HCT116 (cell line): Measurements from ENCODE around the gene FOXJ1. TPM values are rescaled to one million over a fixed set of nuclear protein-coding genes. Genes with fewer than 3 reads are reported as not detected.
A peak's percentile ranks its signal among the peaks of the same experiment; 100 is the strongest.

Experiments
- ATAC-seq: fragments of 200-7000 bp; cut with Tn5 transposase; 2 replicates; pipeline ENCODE4 v1.9.1; 2020; ENCODE audit warnings: mild to moderate bottlenecking, moderate library complexity
- BruUV-seq: library from RNA; stranded (reverse); fragments of 400-500 nt; replicated peaks from 2 replicates; lab custom pipeline; 2021; lab: Mats Ljungman, UMichigan
- CTCF ChIA-PET: fragments of 300-600 bp; sonication (Branson Sonifier 250); formaldehyde crosslinking; loops from one replicate; lab custom pipeline; 2021; ENCODE audit warnings: antibody characterized with exemption; lab: Charles Lee
- POLR2A ChIA-PET: fragments of 300-600, 350-600 bp; sonication (Branson Sonifier 250); formaldehyde crosslinking; loops from one replicate; lab custom pipeline; 2021; ENCODE audit warnings: antibody characterized with exemption; lab: Charles Lee
- RAD21 ChIA-PET, 2 experiments: fragments of 300-600 bp; sonication (Branson Sonifier 250); formaldehyde crosslinking; loops; one replicate each; lab custom pipeline; 2023; ENCODE audit warnings: low total read pairs in 2 of 2; ENCODE audit not compliant: uncharacterized antibody in 2 of 2, unreplicated experiment in 2 of 2, low non-redundant PET in 1 of 2; lab: Charles Lee
- DNase-seq: peaks from one replicate; pipeline ENCODE4 v3.0.0-alpha.2; 2010; ENCODE audit warnings: low read depth, low spot score
- H2AFZ ChIP-seq: fragments of 200-600 bp; shearing (Covaris generic), sonication (generic); 2 replicates; pipeline ENCODE4 v1.6.1; 2017; ENCODE audit warnings: low read depth, mixed run types, mixed read lengths, antibody characterized with exemption, low read length; ENCODE audit not compliant: poor library complexity, severe bottlenecking
- H3K27ac ChIP-seq: 2 replicates; pipeline ENCODE4 v1.5.1; 2012; ENCODE audit warnings: low read depth, low read length
- H3K27me3 ChIP-seq: fragments of 200-600 bp; sonication (generic); 2 replicates; pipeline ENCODE4 v1.6.1; 2016; ENCODE audit warnings: mixed run types, low read length, mixed read lengths; ENCODE audit not compliant: insufficient read depth
- H3K36me3 ChIP-seq, 2 experiments: fragments of 200-500 bp in 1 of 2; fragments of 200-600 bp in 1 of 2; sonication (Bioruptor generic) in 1 of 2; sonication (generic) in 1 of 2; 2 replicates each; pipeline versions ENCODE4 v1.5.1 to v1.6.1; 2014 to 2016; ENCODE audit warnings: low read length in 2 of 2, inconsistent platforms in 1 of 2, mixed read lengths in 1 of 2, mixed run types in 1 of 2; ENCODE audit not compliant: insufficient read depth in 2 of 2, control insufficient read depth in 1 of 2
- H3K4me1 ChIP-seq, 2 experiments: fragments of 200-600 bp in 1 of 2; sonication (generic) in 1 of 2; 2 replicates each; pipeline versions ENCODE4 v1.5.1 to v1.6.1; 2012 to 2017; ENCODE audit warnings: low read length in 2 of 2, inconsistent platforms in 1 of 2, mild to moderate bottlenecking in 1 of 2, mixed read lengths in 1 of 2, mixed run types in 1 of 2, moderate library complexity in 1 of 2; ENCODE audit not compliant: insufficient read depth in 2 of 2, control insufficient read depth in 1 of 2
- H3K4me2 ChIP-seq: fragments of 200-600 bp; sonication (generic); 2 replicates; pipeline ENCODE4 v1.6.1; 2017; ENCODE audit warnings: mixed run types, low read length, mixed read lengths
- H3K4me3 ChIP-seq, 2 experiments: fragments of 200-600 bp in 1 of 2; sonication (generic) in 1 of 2; replicated peaks in 1 of 2; 2 replicates each; pipeline ENCODE4 v1.5.1; 2011 to 2016; ENCODE audit warnings: low read length in 2 of 2, control low read depth in 1 of 2, low read depth in 1 of 2, mild to moderate bottlenecking in 1 of 2, mixed read lengths in 1 of 2, mixed run types in 1 of 2
- H3K79me2 ChIP-seq: fragments of 200-600 bp; sonication (generic); 2 replicates; pipeline ENCODE4 v1.6.1; 2017; ENCODE audit warnings: mild to moderate bottlenecking, mixed run types, low read length, moderate library complexity, mixed read lengths; ENCODE audit not compliant: insufficient read depth
- H3K9ac ChIP-seq: fragments of 200-600 bp; sonication (generic); 2 replicates; pipeline ENCODE4 v1.6.1; 2016; ENCODE audit warnings: low read length, mixed read lengths
- H3K9me2 ChIP-seq: fragments of 200-600 bp; sonication (generic), shearing (Covaris generic); 2 replicates; pipeline ENCODE4 v1.6.1; 2017; ENCODE audit warnings: mixed run types, mild to moderate bottlenecking, moderate library complexity; ENCODE audit not compliant: insufficient read depth
- H3K9me3 ChIP-seq, 2 experiments: fragments of 200-500 bp in 1 of 2; fragments of 200-600 bp in 1 of 2; sonication (Bioruptor generic) in 1 of 2; sonication (generic) in 1 of 2; 2 replicates each; pipeline ENCODE4 v1.6.1; 2014 to 2017; ENCODE audit warnings: low read length in 2 of 2, mixed read lengths in 2 of 2, inconsistent platforms in 1 of 2, low read depth in 1 of 2, mild to moderate bottlenecking in 1 of 2, mixed run types in 1 of 2, moderate library complexity in 1 of 2; ENCODE audit not compliant: control insufficient read depth in 1 of 2, insufficient read depth in 1 of 2
- H4K20me1 ChIP-seq: fragments of 200-600 bp; sonication (generic), shearing (Covaris generic); 2 replicates; pipeline ENCODE4 v1.6.1; 2017; ENCODE audit warnings: mixed run types, mild to moderate bottlenecking, moderate library complexity; ENCODE audit not compliant: insufficient read depth
- POLR2AphosphoS5 ChIP-seq: IDR thresholded peaks from 2 replicates; pipeline ENCODE4 v1.6.1; 2011; ENCODE audit warnings: mild to moderate bottlenecking, low read depth, low read length, moderate library complexity
- YY1 ChIP-seq: IDR thresholded peaks from 2 replicates; pipeline ENCODE4 v1.6.1; 2011; ENCODE audit warnings: low read length, low read depth, moderate library complexity, mild to moderate bottlenecking; ENCODE audit not compliant: insufficient replicate concordance; ENCODE audit errors: extremely low read depth
- intact Hi-C: fragments of 100-400 bp; cut with micrococcal nuclease; formaldehyde crosslinking; loops from 2 replicates; pipeline ENCODE4 v1.10.0; 2022
- total RNA-seq: library from RNA; stranded (reverse); gene quantifications from one replicate; pipeline ENCODE4 v1.2.1, GENCODE V29; 2021; ENCODE audit not compliant: unreplicated experiment
- TF ChIP-seq, protein P1 (sequence below): IDR thresholded peaks from 2 replicates; pipeline ENCODE4 v1.6.1; 2012
- TF ChIP-seq, protein P2 (sequence below): IDR thresholded peaks from 2 replicates; pipeline ENCODE4 v1.6.1; 2011; ENCODE audit warnings: mild to moderate bottlenecking, low read length, moderate library complexity; ENCODE audit not compliant: insufficient replicate concordance; ENCODE audit errors: extremely low read depth

The FOXJ1 gene
- total RNA-seq, 1 experiment from 2014 or later: 0.61 TPM

DNA sequence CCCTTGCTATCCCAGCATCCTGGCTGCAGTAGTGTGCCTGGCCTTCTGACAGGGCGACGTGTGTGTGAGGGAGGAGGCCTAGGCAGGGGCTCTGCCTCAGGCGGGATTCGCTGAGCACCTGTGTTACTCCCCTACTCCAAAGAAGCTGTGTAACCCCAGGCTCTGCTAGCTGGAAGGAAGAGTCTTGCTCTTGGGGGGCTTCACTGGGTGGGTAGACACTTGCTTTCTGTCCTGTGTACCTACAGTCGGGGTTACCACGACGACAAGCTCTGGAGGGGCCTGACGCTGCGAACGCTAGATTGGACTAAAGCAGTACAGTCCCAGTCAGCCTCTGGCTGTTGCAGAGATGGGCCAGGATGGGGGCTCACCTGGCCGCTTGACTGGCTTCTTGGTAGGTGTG, 47.0 kb downstream of the FOXJ1 start:
- no peak for ATAC-seq
- no TSS peak for BruUV-seq
- no peaks in the 10 kb centered on the region for H3K9me3 ChIP-seq
- no peak overlapping the region for H3K4me3 ChIP-seq
- H3K27me3 ChIP-seq: no peaks in the 10 kb centered on the region
- no peaks in the 10 kb centered on the region for H3K9me2 ChIP-seq
- H3K9ac ChIP-seq: no peak overlapping the region
- ChIA-PET CTCF (no interaction called here), POLR2A (interaction anchor here (2.4 kb wide), 1 partner anchor 10 kb away, joined by 10 read pairs; the partner anchor contains the start of gene EXOC7), RAD21 (no interaction called here)
- H4K20me1 ChIP-seq: no peaks in the 10 kb centered on the region
- H3K4me2 ChIP-seq: peak overlapping the region; percentile 31; the same call in 1 of the 2 replicates
- DNase-seq: no peak
- peaks cover 24 to 40% of the 10 kb centered on the region in 2 experiments for H3K36me3 ChIP-seq
- no peak overlapping the region for H3K27ac ChIP-seq
- no peaks in the 10 kb centered on the region; the same call in 1 of the 2 replicates for H3K79me2 ChIP-seq
- H2AFZ ChIP-seq: no peak overlapping the region
- TF ChIP-seq, protein P1, sequence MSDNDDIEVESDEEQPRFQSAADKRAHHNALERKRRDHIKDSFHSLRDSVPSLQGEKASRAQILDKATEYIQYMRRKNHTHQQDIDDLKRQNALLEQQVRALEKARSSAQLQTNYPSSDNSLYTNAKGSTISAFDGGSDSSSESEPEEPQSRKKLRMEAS: no peak
- no peak for TF ChIP-seq YY1
- TF ChIP-seq, protein P2, sequence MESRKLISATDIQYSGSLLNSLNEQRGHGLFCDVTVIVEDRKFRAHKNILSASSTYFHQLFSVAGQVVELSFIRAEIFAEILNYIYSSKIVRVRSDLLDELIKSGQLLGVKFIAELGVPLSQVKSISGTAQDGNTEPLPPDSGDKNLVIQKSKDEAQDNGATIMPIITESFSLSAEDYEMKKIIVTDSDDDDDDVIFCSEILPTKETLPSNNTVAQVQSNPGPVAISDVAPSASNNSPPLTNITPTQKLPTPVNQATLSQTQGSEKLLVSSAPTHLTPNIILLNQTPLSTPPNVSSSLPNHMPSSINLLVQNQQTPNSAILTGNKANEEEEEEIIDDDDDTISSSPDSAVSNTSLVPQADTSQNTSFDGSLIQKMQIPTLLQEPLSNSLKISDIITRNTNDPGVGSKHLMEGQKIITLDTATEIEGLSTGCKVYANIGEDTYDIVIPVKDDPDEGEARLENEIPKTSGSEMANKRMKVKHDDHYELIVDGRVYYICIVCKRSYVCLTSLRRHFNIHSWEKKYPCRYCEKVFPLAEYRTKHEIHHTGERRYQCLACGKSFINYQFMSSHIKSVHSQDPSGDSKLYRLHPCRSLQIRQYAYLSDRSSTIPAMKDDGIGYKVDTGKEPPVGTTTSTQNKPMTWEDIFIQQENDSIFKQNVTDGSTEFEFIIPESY: no peak
- TF ChIP-seq POLR2AphosphoS5: no peak
- intact Hi-C loops: no loop called here
- peaks cover 13 to 21% of the 10 kb centered on the region in 2 experiments for H3K4me1 ChIP-seq
